GM13977 (cell line): ENCODE measurements around the gene STRA8.

Experiments used
- DNase-seq: peaks from one replicate; pipeline ENCODE4 v3.0.0; 2012; ENCODE audit warnings: low spot score
- CTCF ChIP-seq: IDR thresholded peaks from 2 replicates; pipeline ENCODE4 v1.5.1; 2012; ENCODE audit warnings: mild to moderate bottlenecking, control low read depth; ENCODE audit not compliant: insufficient read depth; ENCODE audit errors: extremely low read depth, missing control alignments
- in situ Hi-C: fragments of 300-500 bp; cut with MboI; formaldehyde crosslinking; loops from one replicate; pipeline ENCODE4 v1.12.0; 2022; ENCODE audit warnings: low sequenced_read_pairs, low pct_unique_long_range_greater_than_20kb, mixed read lengths, inconsistent platforms; ENCODE audit not compliant: unreplicated experiment

STRA8 gene

GRCh38 chr7:135251496-135252391 is 18.1 kb downstream of the STRA8 start:
- no peak for DNase-seq
- no peak for TF ChIP-seq CTCF
- in situ Hi-C loops = no loop called here

- in situ Hi-C loops = no loop called here
- TF ChIP-seq CTCF = no peak
- no peak for DNase-seq
These were observed 20.5 kb downstream of the STRA8 start for GRCh38 chr7:135253851-135254771.

GRCh38 chr7:135257790-135258189 is 24.2 kb downstream of the STRA8 start:
- TF ChIP-seq CTCF = no peak
- DNase-seq = no peak
- in situ Hi-C loops = no loop called here

- no peak for DNase-seq
- no peak for TF ChIP-seq CTCF
- in situ Hi-C loops = no loop called here
These were observed 24.9 kb downstream of the STRA8 start for GRCh38 chr7:135258585-135258984.

GRCh38 chr7:135259702-135260101 is 26.1 kb downstream of the STRA8 start:
- TF ChIP-seq CTCF = no peak
- in situ Hi-C loops = no loop called here

GRCh38 chr7:135260470-135260869 is 26.8 kb downstream of the STRA8 start:
- DNase-seq = no peak
- in situ Hi-C loops = no loop called here
- TF ChIP-seq CTCF = no peak

More at GRCh38 chr7:135259702-135260101, 26.1 kb downstream of the STRA8 start:
- DNase-seq = no peak
